GM10266 (cell line): Measurements from ENCODE around the gene ORMDL1.
A peak's percentile ranks its signal among the peaks of the same experiment; 100 is the strongest.

Source experiments
- DNase-seq: peaks from one replicate; pipeline ENCODE4 v3.0.0; 2012; ENCODE audit errors: extremely low spot score
- TF ChIP-seq, protein P1 (sequence below): IDR thresholded peaks from 2 replicates; pipeline ENCODE4 v1.5.1; 2012; ENCODE audit warnings: mild to moderate bottlenecking, low read depth; ENCODE audit not compliant: control insufficient read depth, insufficient read depth; ENCODE audit errors: missing control alignments

The ORMDL1 gene

DNA sequence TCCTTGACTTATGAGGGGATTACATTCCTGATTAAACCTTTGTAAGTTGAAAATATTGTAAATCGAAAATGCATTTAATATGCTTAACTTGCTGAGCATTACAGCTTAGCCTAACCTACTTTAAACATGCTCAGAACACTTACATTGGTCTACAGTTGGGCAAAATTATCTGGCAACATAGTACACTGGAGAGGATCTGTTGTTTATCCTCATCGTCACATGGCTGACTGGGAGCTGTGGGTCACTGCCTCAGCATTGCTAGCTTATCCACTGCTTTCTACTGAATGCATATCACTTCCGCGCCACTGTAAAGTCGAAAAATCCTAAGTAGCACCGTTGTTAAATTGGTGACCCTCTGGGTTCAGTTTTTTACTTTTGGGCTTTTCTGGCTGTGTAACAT is 13.8 kb upstream of the ORMDL1 start:
- DNase-seq = no peak
- TF ChIP-seq, protein P1, sequence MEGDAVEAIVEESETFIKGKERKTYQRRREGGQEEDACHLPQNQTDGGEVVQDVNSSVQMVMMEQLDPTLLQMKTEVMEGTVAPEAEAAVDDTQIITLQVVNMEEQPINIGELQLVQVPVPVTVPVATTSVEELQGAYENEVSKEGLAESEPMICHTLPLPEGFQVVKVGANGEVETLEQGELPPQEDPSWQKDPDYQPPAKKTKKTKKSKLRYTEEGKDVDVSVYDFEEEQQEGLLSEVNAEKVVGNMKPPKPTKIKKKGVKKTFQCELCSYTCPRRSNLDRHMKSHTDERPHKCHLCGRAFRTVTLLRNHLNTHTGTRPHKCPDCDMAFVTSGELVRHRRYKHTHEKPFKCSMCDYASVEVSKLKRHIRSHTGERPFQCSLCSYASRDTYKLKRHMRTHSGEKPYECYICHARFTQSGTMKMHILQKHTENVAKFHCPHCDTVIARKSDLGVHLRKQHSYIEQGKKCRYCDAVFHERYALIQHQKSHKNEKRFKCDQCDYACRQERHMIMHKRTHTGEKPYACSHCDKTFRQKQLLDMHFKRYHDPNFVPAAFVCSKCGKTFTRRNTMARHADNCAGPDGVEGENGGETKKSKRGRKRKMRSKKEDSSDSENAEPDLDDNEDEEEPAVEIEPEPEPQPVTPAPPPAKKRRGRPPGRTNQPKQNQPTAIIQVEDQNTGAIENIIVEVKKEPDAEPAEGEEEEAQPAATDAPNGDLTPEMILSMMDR = no peak

DNA sequence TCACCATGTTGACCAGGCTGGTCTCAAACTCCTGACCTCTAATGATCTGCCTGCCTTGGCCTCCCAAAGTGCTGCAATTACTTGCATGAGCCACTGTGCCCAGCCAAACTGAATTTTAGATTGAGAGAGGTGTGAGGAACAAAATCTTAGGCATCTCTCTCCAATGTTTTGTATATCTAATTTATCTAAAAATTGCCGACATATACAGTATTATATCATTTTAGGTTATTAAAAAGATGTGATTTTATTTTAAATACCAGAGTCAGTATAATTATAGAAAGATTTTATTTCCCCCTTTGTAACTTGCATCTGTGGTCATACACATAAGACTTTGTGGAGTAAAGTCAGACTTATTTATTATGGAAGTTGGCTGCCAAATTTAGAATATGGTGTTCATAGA is 10.2 kb upstream of the ORMDL1 start:
- no peak for DNase-seq
- TF ChIP-seq, protein P1 = no peak

DNA sequence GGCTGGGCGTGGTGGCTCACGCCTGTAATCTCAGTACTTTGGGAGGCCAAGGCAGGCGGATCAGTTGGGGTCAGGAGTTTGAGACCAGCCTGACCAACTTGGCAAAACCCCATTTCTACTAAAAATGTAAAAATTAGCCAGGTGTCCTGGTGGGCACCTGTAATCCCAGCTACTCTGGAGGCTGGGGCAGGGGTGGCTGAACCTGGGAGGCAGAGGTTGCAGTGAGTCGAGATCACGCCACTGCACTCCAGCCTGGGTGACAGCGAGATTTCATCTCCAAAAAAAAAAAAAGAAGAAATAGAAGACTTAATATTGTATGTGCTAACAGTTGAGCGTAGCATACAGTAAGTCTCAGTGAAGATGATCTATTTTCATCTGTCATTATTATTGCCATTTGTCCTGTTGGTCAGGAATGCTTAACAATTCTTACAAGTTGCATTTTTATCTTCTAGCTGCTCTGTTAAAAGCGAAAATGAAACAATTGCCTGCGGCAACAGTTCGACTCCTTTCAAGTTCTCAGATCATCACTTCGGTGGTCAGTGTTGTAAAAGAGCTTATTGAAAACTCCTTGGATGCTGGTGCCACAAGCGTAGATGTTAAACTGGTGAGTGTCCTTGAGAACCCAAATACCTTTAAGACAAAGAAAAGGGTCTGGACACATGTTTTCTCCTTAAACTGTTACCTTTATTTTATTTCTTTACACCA is 7.4 kb upstream of the ORMDL1 start:
- DNase-seq = no peak
- TF ChIP-seq, protein P1 = no peak

DNA sequence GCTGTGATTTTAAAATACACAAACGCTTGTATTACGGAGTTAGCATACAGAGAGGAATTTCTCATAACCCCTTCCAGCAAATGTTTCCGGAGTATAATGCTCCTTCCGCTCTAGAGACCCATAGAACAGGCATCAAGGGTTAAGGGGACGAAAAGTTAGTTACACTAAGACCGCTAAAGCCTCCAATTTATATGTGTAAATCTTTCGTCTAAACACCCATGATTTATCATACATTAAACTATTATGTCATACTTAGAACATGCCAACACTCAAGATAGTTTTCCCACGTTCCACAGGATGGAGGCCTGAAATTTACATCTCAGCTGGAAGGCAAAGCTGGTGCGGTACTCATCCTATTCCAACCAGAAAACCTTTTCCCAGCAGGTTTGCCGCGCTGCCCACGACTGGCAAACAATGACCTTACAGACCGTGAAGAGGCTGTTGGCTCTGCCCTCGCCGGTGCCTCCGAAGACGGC is 650 bp downstream of the ORMDL1 start:
- peak; percentile 46 for DNase-seq
- TF ChIP-seq, protein P1 = no peak

DNA sequence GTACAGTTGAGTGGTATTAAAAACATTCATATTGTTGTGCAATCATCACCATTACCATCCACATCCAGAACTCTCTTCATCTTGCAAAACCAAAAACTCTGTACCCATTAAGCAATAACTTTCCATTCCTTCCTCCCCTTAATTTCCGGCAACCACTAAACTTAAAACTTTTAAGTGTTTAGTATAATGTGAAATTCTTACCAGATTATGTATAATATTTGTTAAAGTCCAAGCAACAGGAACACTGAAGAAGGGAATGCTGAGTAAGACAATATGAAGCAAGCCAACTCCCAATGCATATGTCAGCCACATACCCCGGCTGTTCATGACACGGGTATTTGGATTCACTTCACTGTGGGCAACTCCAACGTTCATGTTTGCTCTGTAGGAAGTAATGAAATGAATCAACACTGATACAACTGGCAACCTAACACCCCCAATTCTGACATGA is 1.9 kb downstream of the ORMDL1 start:
- DNase-seq = no peak
- TF ChIP-seq, protein P1 = no peak

DNA sequence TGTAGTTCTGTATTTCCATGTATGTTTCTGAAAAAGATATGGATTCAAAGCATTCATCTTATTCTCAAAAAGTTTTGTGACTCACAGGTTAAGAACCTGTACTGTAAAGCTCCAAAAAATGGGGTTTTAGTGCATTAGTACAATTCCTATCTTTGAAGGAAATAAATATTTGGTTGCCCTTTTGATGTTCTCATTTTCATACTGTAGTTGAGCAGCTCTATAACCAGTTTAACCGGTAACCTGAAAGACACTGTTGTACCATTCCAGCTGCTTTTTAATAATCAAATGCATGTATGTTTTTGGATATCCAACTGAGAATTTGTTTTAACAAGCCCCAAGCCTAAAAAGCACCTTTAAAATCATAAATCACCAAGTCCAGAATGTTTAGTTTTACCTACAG is 11.9 kb downstream of the ORMDL1 start:
- no peak for DNase-seq
- TF ChIP-seq, protein P1 = no peak

DNA sequence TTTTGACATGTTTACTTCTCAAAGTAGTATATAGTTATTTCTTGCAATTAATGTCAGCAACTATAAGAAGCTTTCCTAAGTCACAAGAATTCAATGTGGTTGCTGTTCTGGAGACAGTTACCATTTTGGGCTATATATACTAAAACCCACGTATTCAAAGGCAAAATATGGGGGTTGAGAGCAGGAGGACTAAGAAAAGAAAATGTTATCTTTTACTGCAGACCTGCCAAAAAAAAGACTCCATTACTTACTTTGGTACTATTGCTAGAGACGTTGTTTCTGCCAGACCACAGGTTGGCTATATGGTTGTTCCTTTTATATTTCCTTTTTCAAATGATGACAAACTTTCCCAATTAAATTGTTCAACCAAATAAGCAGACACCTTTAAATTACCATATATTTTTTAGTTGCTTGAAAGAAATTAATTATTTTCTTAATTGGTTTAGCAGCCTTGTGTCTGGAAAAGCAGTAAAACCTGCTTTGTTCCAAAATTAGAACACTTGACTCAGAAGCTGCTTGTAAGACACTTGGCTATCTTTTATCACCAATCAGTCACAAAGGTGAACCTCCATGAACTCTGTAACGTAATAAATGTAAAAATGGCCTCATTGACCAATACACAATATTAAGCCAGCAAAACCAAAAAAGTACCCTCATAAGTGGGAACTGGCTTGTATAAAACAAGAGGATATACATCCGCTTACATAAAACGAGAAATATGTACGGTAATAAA is 13.4 kb downstream of the ORMDL1 start:
- TF ChIP-seq, protein P1 = no peak
- DNase-seq = no peak
